Measurements from ENCODE around the gene ACER3.

DNA sequence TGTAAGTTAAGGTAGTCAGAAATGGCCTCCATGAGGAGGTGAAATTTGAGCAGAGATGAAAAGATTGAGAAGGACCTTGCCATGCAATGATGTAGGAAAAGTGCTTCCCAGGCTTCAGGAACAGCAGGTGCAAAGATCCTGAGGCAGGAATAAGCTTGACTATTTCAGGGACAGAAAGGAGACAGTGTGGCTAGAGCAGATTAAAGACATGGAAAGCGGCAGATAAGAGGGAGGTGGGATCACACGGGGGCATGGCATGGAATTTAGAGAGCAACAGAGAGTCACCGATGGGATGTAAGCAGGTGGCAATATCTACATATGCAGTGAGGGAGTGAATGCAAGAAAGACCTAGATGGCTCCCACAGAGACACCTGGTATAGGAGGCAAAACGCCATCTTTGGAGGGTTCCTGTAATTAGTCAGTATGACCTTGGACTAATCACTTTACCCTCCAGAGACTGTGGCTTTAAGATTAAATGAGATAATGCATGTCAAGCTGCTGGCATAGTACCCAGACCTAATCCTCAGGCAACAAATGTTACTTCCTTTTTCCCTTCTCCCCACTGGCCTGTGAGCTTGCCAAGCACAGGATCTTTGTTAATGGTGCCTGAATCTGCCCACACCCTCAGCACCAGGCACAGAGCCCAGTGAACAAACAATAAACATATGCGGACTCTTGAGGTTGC, 24.6 kb upstream of the ACER3 start:
- TF ChIP-seq POLR2A (IDR thresholded peaks at IDR 0.05) (no peak), EP300 (IDR thresholded peaks at IDR 0.05) (no peak)
- TF ChIP-seq, protein P1, sequence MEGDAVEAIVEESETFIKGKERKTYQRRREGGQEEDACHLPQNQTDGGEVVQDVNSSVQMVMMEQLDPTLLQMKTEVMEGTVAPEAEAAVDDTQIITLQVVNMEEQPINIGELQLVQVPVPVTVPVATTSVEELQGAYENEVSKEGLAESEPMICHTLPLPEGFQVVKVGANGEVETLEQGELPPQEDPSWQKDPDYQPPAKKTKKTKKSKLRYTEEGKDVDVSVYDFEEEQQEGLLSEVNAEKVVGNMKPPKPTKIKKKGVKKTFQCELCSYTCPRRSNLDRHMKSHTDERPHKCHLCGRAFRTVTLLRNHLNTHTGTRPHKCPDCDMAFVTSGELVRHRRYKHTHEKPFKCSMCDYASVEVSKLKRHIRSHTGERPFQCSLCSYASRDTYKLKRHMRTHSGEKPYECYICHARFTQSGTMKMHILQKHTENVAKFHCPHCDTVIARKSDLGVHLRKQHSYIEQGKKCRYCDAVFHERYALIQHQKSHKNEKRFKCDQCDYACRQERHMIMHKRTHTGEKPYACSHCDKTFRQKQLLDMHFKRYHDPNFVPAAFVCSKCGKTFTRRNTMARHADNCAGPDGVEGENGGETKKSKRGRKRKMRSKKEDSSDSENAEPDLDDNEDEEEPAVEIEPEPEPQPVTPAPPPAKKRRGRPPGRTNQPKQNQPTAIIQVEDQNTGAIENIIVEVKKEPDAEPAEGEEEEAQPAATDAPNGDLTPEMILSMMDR (IDR thresholded peaks at IDR 0.05) = no peak
